ENCODE measurements around the gene SORCS2. TPM values are rescaled to one million over a fixed set of nuclear protein-coding genes. Genes with fewer than 3 reads are reported as not detected.

The SORCS2 gene
- total RNA-seq, 1 experiment from 2014 or later, result not detected

DNA sequence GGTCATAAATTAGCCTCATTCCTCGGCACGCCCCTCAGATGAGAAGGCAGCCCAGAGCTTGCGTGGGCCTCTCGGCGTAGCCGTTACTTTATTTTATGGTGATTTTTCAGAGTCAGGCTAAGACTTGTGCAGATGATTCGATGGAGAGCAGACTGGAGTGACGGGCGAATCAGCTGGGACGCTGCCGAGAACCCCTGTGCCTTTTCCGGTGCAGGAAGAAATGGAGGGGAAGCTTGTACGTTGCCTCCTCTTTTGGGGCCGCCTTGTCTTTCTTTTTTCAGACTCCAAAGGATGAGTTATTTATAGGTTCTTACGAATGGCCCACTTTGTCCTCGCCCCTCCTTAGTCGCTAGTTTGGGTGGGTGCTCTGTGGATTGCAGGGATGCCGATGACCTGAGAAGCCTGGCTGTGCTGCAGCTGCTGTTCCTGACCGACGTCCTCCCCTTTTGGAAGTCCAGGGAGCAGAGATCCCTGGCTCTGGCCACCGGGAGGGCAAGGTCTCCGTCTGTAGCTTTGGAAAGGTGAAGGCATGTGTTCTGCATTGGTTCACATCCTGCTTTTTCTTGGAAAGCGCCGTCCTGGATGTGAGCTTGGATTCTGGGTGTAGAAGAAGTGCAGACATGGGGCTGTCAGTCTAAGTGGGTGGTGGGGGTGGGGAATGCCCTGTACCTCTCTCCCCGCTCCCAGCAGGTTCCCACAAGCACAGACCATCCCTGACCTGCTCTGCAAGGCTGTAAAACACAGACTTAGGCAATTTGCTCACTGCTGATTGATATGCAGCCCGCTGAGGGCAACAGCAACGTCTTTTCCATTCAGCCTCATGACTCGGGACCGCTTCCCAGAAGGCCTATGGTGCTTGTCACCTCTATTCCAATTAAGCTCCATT lies 9.3 kb downstream of the SORCS2 start:
- intact Hi-C loops (cut with micrococcal nuclease; ENCODE audit: unreplicated experiment), result no loop called here
- Mint-ChIP-seq H3K9me3 (ENCODE audit: low read depth, unreplicated experiment) (no peaks in the 10 kb centered on the region), H3K27me3 (ENCODE audit: unreplicated experiment) (peaks cover 60% of the 10 kb centered on the region), H3K4me3 (ENCODE audit: low read depth, unreplicated experiment) (no peak overlapping the region), H3K27ac (ENCODE audit: unreplicated experiment) (no peak overlapping the region), H3K4me1 (ENCODE audit: low read depth, unreplicated experiment) (peaks cover 5% of the 10 kb centered on the region), H3K36me3 (ENCODE audit: insufficient read depth, unreplicated experiment) (no peaks in the 10 kb centered on the region)
- DNase-seq, result no peak
- TF ChIP-seq, protein P1, sequence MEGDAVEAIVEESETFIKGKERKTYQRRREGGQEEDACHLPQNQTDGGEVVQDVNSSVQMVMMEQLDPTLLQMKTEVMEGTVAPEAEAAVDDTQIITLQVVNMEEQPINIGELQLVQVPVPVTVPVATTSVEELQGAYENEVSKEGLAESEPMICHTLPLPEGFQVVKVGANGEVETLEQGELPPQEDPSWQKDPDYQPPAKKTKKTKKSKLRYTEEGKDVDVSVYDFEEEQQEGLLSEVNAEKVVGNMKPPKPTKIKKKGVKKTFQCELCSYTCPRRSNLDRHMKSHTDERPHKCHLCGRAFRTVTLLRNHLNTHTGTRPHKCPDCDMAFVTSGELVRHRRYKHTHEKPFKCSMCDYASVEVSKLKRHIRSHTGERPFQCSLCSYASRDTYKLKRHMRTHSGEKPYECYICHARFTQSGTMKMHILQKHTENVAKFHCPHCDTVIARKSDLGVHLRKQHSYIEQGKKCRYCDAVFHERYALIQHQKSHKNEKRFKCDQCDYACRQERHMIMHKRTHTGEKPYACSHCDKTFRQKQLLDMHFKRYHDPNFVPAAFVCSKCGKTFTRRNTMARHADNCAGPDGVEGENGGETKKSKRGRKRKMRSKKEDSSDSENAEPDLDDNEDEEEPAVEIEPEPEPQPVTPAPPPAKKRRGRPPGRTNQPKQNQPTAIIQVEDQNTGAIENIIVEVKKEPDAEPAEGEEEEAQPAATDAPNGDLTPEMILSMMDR (IDR thresholded peaks at IDR 0.05; ENCODE audit: unreplicated experiment), result no peak
- no TSS peak for BruUV-seq (replicated peaks)
- CTCF ChIA-PET, result no interaction called here

DNA sequence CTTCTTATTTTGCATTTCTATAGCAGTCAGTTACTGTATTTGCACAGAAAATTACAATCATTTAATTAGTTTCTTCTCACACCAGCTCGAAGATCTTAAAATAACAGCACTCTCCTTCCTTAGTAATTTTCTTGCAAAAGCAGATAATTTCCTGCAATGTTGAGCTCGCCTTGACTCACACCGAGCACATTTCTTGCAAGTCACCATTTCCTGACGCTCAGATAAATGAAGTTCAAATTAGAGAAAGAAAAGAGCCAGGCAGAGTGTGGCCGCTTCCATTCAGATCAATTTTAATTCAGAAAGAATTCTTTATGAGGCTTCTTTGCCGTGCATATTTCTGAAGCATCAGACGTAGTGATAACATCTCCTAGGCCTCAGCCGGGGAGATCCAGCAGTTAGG lies 10.1 kb downstream of the SORCS2 start:
- DNase-seq, result no peak
- intact Hi-C loops (cut with micrococcal nuclease; ENCODE audit: unreplicated experiment), result no loop called here
- Mint-ChIP-seq H3K27me3 (ENCODE audit: unreplicated experiment) (peaks cover 52% of the 10 kb centered on the region), H3K36me3 (ENCODE audit: insufficient read depth, unreplicated experiment) (no peaks in the 10 kb centered on the region), H3K4me3 (ENCODE audit: low read depth, unreplicated experiment) (no peak overlapping the region), H3K27ac (ENCODE audit: unreplicated experiment) (no peak overlapping the region), H3K9me3 (ENCODE audit: low read depth, unreplicated experiment) (no peaks in the 10 kb centered on the region), H3K4me1 (ENCODE audit: low read depth, unreplicated experiment) (peaks cover 9% of the 10 kb centered on the region)
- TF ChIP-seq, protein P1 (IDR thresholded peaks at IDR 0.05; ENCODE audit: unreplicated experiment), result no peak
- BruUV-seq (replicated peaks), result no TSS peak
- CTCF ChIA-PET, result no interaction called here

DNA sequence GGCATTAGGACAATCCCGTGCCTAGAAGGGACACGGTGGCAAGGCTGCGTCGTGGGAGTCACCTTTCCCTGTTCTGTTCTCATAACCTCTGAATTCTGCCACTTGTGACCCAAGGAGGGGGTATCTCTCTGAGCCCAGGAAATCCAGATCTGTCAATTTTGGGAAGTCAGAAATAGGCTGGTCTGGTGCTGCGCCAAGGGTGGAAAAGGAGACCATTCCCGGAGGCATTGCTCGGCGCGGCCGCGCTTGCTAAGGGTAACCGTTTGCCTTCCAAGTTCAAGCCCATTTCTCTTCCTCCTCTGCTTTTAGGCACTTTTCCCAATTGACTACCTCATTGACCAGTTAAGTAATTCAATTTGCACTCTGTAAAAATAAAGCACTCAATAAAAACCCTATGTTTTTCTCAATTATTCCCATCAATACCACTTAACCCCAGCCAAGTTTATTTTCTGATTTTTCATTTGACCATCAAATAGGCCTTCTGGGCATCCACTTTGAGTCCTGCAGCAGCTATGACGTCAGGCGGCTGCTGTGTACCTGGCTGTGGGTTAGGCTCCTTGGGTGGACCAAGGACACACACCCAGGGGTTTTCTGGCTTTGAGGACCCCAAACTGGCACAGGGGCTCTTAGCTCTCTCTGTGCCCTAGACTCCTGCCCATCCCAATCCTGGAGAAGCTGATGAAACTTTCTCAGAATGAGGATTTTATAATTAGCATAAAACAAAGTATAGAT lies 12.5 kb downstream of the SORCS2 start:
- DNase-seq, result no peak
- H3K27ac Mint-ChIP-seq (ENCODE audit: unreplicated experiment), result no peak overlapping the region
- H3K36me3 Mint-ChIP-seq (ENCODE audit: insufficient read depth, unreplicated experiment), result no peaks in the 10 kb centered on the region
- no peak overlapping the region for H3K4me3 Mint-ChIP-seq (ENCODE audit: low read depth, unreplicated experiment)
- TF ChIP-seq, protein P1 (IDR thresholded peaks at IDR 0.05; ENCODE audit: unreplicated experiment), result no peak
- peaks cover 28% of the 10 kb centered on the region for H3K27me3 Mint-ChIP-seq (ENCODE audit: unreplicated experiment)
- H3K4me1 Mint-ChIP-seq (ENCODE audit: low read depth, unreplicated experiment), result peaks cover 9% of the 10 kb centered on the region
- H3K9me3 Mint-ChIP-seq (ENCODE audit: low read depth, unreplicated experiment), result no peaks in the 10 kb centered on the region
- intact Hi-C loops (cut with micrococcal nuclease; ENCODE audit: unreplicated experiment), result no loop called here
- CTCF ChIA-PET, result no interaction called here
- no TSS peak for BruUV-seq (replicated peaks)

DNA sequence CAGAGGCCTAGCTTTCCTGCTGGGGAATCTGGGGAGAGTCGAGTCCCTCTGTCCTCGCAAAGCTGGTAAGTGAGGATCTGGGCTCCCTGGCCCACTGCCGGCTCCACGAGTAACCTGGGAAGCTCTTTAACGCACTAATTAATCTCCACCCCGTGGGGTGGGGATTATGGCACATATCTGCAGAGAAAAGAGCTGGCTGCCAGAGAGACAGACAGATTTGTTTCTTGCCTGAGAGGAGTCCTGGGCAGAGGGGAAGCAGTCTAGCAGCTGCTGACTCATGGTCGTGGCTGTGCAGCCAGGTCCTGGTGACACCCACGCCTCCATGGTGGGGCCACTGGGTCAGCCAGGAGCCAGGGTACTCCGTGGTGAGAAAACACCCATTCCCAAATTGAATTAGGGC lies 14.0 kb downstream of the SORCS2 start:
- H3K4me3 Mint-ChIP-seq (ENCODE audit: low read depth, unreplicated experiment), result no peak overlapping the region
- H3K27ac Mint-ChIP-seq (ENCODE audit: unreplicated experiment), result no peak overlapping the region
- peaks cover 9% of the 10 kb centered on the region for H3K4me1 Mint-ChIP-seq (ENCODE audit: low read depth, unreplicated experiment)
- H3K36me3 Mint-ChIP-seq (ENCODE audit: insufficient read depth, unreplicated experiment), result no peaks in the 10 kb centered on the region
- DNase-seq, result no peak
- H3K9me3 Mint-ChIP-seq (ENCODE audit: low read depth, unreplicated experiment), result no peaks in the 10 kb centered on the region
- TF ChIP-seq, protein P1 (IDR thresholded peaks at IDR 0.05; ENCODE audit: unreplicated experiment), result no peak
- no TSS peak for BruUV-seq (replicated peaks)
- intact Hi-C loops (cut with micrococcal nuclease; ENCODE audit: unreplicated experiment), result no loop called here
- H3K27me3 Mint-ChIP-seq (ENCODE audit: unreplicated experiment), result peaks cover 15% of the 10 kb centered on the region
- CTCF ChIA-PET, result interaction anchor here (1.4 kb wide), 1 partner anchor 17 kb away, joined by 5 read pairs; no protein-coding TSS in a partner anchor
